Activated CD8-positive, alpha-beta T cell treated with anti-CD3 and anti-CD28 coated beads, Interleukin-2, amount 10 ng/mL, durations not matched to agents 7 days and 5 days (primary cell): ENCODE results near the gene ABHD17C. TPM values are rescaled to one million over a fixed set of nuclear protein-coding genes. Genes with fewer than 3 reads are reported as not detected.

ENCODE experiments used
- ATAC-seq: fragments of 150-1000 bp; cut with Tn5 transposase; one replicate; pipeline ENCODE4 v1.10.0; 2021; ENCODE audit warnings: moderate library complexity
- CTCF ChIA-PET: fragments of 350-600 bp; sonication (Branson Sonifier 250); formaldehyde crosslinking; loops from one replicate; lab custom pipeline; 2021; ENCODE audit warnings: antibody characterized with exemption; lab: Charles Lee
- POLR2A ChIA-PET: fragments of 350-600 bp; sonication (Branson Sonifier 250); formaldehyde crosslinking; loops from one replicate; lab custom pipeline; 2021; ENCODE audit warnings: antibody characterized with exemption; lab: Charles Lee
- DNase-seq: peaks from one replicate; pipeline ENCODE4 v3.0.0-alpha.2; 2020
- H3K27ac Mint-ChIP-seq: one replicate; pipeline ENCODE4 v1.8.0; 2021; ENCODE audit warnings: mild to moderate bottlenecking, mixed read lengths
- H3K27me3 Mint-ChIP-seq: one replicate; pipeline ENCODE4 v1.8.0; 2021; ENCODE audit warnings: low read depth, mixed read lengths
- H3K36me3 Mint-ChIP-seq: one replicate; pipeline ENCODE4 v1.8.0; 2021; ENCODE audit warnings: low read depth, mixed read lengths
- H3K4me1 Mint-ChIP-seq: one replicate; pipeline ENCODE4 v1.8.0; 2021; ENCODE audit warnings: low read depth, mixed read lengths
- H3K4me3 Mint-ChIP-seq: one replicate; pipeline ENCODE4 v1.8.0; 2021; ENCODE audit warnings: mild to moderate bottlenecking, mixed read lengths
- H3K9me3 Mint-ChIP-seq: one replicate; pipeline ENCODE4 v1.8.0; 2022; ENCODE audit warnings: mixed read lengths; ENCODE audit not compliant: insufficient read depth
- total RNA-seq, 2 experiments: library from RNA; stranded (reverse); gene quantifications; one replicate each; pipeline ENCODE4 v1.2.3, GENCODE V29; 2021

The ABHD17C gene
- total RNA-seq, 2 experiments from 2014 or later, result 1.4 to 2.1 TPM

DNA sequence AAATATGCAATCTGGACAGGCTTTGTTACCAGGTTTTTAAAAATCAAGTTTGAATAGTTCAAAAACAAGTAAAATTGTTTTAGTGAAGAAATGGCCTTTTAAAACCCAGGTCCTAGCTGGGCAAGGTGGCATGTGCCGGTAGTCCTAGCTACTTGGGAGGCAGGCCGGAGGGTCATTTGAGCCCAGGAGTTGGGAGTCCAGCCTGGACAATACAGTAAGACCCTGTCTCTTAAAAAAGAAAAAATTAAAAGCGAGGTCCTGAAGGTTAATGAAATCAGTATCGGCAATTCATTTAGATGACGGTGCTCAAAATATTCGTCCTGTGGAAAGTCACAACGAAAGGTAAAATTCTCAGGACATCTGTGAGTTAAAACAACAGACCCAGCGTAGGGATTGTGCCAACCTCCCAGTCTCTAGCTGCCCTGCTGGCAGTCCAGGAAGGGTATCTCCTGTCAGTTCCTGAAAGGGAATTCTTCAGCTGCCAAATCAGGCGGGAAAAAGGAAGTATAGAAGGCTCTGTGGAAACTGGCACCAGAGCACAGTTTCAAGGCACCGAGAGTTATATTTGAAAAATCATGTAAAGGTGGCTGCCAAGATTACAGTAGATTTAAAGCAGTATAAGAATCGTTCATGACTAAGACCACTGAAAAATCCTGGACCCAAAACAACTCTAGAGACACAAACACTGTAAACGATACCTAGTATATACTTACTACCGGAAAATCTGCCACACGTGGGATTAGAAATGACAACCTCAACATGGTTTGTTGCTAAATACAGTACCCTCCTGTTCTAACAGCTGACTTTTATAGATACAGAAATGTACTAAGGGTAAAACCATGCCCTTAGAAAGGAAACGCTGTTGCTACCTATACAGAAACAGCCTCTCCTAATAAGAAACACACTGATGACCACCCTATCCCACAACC is 1.2 kb upstream of the ABHD17C start:
- peaks cover 49% of the 10 kb centered on the region for H3K27me3 Mint-ChIP-seq
- H3K9me3 Mint-ChIP-seq, result no peaks in the 10 kb centered on the region
- H3K27ac Mint-ChIP-seq, result peak overlapping the region; percentile 62
- H3K4me3 Mint-ChIP-seq, result peak overlapping the region; percentile 79
- ChIA-PET CTCF (interaction anchor here (0.6 to 3.8 kb wide), 2 partner anchors 82 to 278 kb away, joined by 3 to 14 read pairs; no protein-coding TSS in a partner anchor), POLR2A (no interaction called here)
- H3K4me1 Mint-ChIP-seq, result peaks cover 15% of the 10 kb centered on the region
- DNase-seq (no peak), ATAC-seq (no peak)
- no peaks in the 10 kb centered on the region for H3K36me3 Mint-ChIP-seq

DNA sequence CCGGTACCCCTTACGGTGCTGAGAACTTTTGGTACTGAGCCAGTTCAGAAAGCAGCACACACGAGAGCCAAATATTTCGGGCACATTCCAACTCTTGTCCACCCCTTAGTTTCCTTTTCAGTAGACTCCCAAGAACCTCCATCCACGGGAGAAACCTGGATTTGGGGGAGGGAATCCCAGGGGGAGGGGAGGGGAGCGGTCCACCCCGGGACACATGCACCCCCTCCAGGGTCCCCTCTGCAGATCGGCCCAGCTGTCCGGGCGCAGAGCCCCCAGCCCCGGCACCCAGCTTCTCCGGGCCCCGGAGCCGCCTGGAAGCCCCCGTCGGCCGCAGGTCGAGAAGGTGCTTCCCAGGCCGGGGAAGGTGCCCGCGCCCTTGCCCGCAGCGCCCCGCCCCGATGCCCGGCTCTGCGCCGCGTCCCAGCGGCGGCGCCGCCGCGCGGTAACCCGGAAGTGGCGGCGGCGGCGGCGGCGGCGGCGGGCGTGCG is 455 bp upstream of the ABHD17C start:
- peak; percentile 36 for ATAC-seq
- H3K36me3 Mint-ChIP-seq, result no peaks in the 10 kb centered on the region
- peaks cover 15% of the 10 kb centered on the region for H3K4me1 Mint-ChIP-seq
- POLR2A ChIA-PET, result interaction anchor here (1.0 kb wide), 1 partner anchor 698 kb away, joined by 3 read pairs; no protein-coding TSS in a partner anchor
- peak overlapping the region; percentile 62 for H3K27ac Mint-ChIP-seq
- H3K9me3 Mint-ChIP-seq, result no peaks in the 10 kb centered on the region
- CTCF ChIA-PET, result interaction anchor here (1.7 to 3.8 kb wide), 2 partner anchors 81 to 571 kb away, joined by 5 to 14 read pairs; no protein-coding TSS in a partner anchor
- peaks cover 48% of the 10 kb centered on the region for H3K27me3 Mint-ChIP-seq
- peak; percentile 22 for DNase-seq
- H3K4me3 Mint-ChIP-seq, result peak overlapping the region; percentile 79

DNA sequence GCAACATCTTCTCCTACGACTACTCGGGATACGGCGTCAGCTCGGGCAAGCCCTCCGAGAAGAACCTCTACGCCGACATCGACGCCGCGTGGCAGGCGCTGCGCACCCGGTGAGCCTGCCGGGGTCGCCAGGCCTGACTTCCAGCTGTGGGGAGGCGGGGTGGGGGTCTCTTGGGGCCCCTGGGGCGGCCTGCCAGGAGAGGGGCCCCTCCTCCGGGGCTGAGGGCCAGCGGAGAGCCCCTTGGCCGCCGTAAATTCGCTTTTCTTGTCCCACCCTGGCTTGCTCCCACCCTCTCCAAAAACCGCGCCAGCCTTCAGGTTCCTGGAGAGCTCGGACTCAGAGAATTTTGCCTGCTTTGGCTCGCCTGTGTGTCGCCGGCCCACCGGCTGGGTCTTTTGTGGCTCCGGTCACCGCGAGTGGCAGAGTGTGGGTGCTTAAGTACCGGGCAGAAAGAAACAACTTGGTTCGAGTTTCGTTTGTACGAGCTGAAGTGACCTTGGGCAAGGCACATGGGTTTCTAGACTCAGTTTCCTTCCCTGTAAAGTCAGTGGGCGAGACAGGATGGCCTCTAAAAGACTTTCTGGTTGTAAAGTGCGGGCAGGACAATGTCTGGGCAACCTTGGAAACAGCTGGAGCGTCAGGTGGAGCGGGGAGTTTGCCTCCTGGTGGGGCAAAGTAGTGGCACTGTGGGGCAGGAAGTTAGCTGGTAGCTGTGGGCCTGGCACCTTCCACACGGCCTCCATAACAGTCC is 976 bp downstream of the ABHD17C start:
- POLR2A ChIA-PET, result interaction anchor here (0.6 kb wide), 1 partner anchor 80 kb away, joined by 3 read pairs; no protein-coding TSS in a partner anchor
- Mint-ChIP-seq H3K4me3 (peak overlapping the region; percentile 78), H3K27me3 (peaks cover 48% of the 10 kb centered on the region), H3K36me3 (no peaks in the 10 kb centered on the region), H3K9me3 (no peaks in the 10 kb centered on the region), H3K27ac (peak overlapping the region; percentile 48), H3K4me1 (peaks cover 15% of the 10 kb centered on the region)
- CTCF ChIA-PET, result interaction anchor here (1.1 to 3.8 kb wide), 5 partner anchors 9 to 570 kb away, joined by 3 to 14 read pairs (median 3); no protein-coding TSS in a partner anchor
- no peak for ATAC-seq
- DNase-seq, result no peak

DNA sequence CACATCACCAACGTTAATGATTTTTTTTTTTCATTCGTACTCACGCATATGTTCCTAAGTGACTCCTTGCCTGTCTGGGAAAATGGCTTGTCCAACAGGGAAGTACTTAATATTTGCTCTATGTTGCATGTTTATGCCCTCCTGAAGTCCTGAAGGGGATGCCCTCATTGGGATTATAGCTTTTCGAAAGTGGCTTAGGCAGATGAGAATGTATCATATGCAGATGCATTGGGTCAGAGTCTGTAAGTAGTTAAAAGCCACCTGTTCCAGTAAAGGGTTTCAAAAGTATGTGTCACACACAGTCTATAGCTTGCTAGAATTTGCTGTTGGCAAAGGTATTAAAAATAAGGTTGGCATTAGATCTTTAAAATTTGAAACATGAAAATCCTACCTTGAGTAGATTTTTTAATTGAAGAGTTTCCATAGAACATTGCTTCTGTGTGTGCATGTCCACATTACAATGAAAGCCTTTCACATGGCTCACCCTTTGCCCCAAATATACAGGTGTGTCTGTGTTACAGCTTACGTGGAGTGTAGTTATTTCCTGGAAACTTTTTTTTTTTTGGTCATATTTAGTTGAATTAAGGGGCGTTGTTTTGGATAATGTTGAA is 2.1 kb downstream of the ABHD17C start:
- no peaks in the 10 kb centered on the region for H3K9me3 Mint-ChIP-seq
- DNase-seq (no peak), ATAC-seq (no peak)
- peaks cover 45% of the 10 kb centered on the region for H3K27me3 Mint-ChIP-seq
- peak overlapping the region; percentile 66 for H3K4me3 Mint-ChIP-seq
- H3K27ac Mint-ChIP-seq, result no peak overlapping the region
- CTCF ChIA-PET, result interaction anchor here (1.1 to 3.8 kb wide), 3 partner anchors 14 to 83 kb away, joined by 3 to 14 read pairs (median 3); no protein-coding TSS in a partner anchor
- H3K36me3 Mint-ChIP-seq, result no peaks in the 10 kb centered on the region
- POLR2A ChIA-PET, result no interaction called here
- peaks cover 15% of the 10 kb centered on the region for H3K4me1 Mint-ChIP-seq

DNA sequence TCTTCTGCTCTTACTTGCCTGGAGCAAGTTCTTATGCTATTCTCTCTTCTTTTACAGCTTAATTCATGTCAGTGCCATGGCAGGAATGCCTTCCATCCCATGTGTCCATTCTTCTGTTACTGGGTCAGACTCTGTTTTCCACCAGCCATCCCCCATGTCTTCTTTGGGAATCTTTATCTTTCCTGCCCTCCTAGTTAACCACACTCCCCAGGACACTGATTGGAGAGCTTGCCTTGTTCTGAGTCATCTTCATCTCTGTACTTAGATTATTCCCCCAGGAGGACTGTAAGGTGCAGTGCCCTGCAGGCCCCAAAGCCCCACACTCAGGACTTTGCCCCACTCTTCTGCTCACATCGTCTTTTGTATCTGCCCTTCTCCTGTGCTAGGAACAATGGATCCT is 3.6 kb downstream of the ABHD17C start:
- peaks cover 15% of the 10 kb centered on the region for H3K4me1 Mint-ChIP-seq
- ChIA-PET POLR2A (no interaction called here), CTCF (interaction anchor here (1.3 kb wide), 1 partner anchor 78 kb away, joined by 5 read pairs; no protein-coding TSS in a partner anchor)
- H3K27ac Mint-ChIP-seq, result no peak overlapping the region
- DNase-seq, result no peak
- H3K27me3 Mint-ChIP-seq, result peaks cover 38% of the 10 kb centered on the region
- ATAC-seq, result no peak
- H3K9me3 Mint-ChIP-seq, result no peaks in the 10 kb centered on the region
- H3K36me3 Mint-ChIP-seq, result no peaks in the 10 kb centered on the region
- no peak overlapping the region for H3K4me3 Mint-ChIP-seq

DNA sequence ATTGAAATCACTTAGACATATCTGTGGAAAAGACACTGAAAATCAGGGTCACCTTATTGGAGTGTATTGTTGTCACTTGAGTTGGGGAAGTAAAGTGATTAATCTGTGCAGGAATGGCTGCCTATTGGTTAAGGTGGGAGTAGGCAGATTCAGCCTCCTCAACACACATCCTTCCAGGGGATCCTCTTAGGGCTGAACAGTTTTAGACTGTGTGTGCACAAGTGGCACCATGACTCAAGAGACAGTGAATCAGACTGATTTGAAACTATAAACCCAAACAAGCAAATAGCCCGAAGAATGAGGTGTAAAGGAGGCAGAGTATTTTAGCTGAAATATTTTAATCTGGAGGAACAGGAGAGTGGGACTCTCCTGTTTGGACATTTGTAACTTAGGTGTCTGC is 4.9 kb downstream of the ABHD17C start:
- POLR2A ChIA-PET, result no interaction called here
- CTCF ChIA-PET, result no interaction called here
- Mint-ChIP-seq H3K9me3 (no peaks in the 10 kb centered on the region), H3K36me3 (no peaks in the 10 kb centered on the region), H3K4me3 (no peak overlapping the region), H3K27me3 (peaks cover 34% of the 10 kb centered on the region), H3K4me1 (peaks cover 12% of the 10 kb centered on the region), H3K27ac (no peak overlapping the region)
- DNase-seq (no peak), ATAC-seq (no peak)

DNA sequence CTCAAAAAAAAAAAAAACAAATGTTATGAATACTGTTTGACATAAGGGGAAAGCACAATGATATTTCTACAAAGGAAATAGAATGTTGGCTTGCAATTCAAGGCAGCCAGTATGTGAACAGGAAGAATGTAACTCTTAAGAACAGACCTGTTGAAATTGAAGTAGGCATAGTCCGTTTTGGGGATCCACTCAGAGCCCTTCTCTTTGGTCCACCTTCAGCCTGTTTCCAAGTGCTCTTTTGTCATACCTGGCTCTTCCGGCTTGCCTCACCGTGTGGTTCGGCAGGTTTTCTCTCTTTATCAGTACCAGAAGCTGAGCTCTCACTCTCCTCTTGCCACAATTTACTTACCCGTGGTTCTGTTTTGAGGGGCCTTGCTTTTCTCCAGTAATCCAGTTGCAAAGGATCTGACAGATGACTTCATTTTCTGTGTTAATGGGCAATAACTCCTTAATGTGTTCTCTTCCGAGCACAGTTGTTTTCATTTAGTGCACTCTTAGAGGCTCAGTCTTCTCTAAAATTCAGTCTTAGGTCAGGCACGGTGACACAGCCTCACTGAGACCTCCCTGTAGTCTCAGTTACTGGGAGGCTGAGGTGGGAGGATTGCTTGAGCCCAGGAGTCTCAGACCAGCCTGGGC is 6.7 kb downstream of the ABHD17C start:
- Mint-ChIP-seq H3K4me1 (peaks cover 3% of the 10 kb centered on the region), H3K36me3 (no peaks in the 10 kb centered on the region), H3K9me3 (no peaks in the 10 kb centered on the region), H3K4me3 (no peak overlapping the region), H3K27ac (no peak overlapping the region), H3K27me3 (peaks cover 39% of the 10 kb centered on the region)
- ATAC-seq (no peak), DNase-seq (no peak)
- POLR2A ChIA-PET, result no interaction called here
- CTCF ChIA-PET, result no interaction called here

DNA sequence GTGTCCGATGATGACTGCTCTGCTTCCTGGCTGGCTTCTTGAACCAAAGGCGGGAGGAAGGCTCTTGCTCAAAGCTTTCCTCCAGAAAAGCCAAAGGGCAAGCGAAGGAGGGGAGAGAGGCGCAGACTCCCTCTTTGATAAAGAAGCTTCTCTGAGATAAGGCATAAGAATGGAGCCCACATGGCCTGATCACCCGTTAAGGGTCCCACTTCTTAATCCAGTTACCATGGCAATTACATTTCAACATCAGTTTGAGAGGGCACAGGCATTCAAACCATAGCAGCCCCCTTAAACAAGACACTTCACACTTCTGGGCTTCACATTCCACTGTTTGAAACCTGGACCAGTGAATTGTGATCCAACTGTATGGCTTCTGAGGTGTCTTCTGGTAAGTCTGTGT is 8.0 kb downstream of the ABHD17C start:
- CTCF ChIA-PET, result no interaction called here
- H3K27me3 Mint-ChIP-seq, result peaks cover 38% of the 10 kb centered on the region
- H3K27ac Mint-ChIP-seq, result no peak overlapping the region
- ATAC-seq, result no peak
- H3K4me1 Mint-ChIP-seq, result no peaks in the 10 kb centered on the region
- H3K4me3 Mint-ChIP-seq, result no peak overlapping the region
- no peaks in the 10 kb centered on the region for H3K36me3 Mint-ChIP-seq
- POLR2A ChIA-PET, result no interaction called here
- DNase-seq, result no peak
- H3K9me3 Mint-ChIP-seq, result no peaks in the 10 kb centered on the region

DNA sequence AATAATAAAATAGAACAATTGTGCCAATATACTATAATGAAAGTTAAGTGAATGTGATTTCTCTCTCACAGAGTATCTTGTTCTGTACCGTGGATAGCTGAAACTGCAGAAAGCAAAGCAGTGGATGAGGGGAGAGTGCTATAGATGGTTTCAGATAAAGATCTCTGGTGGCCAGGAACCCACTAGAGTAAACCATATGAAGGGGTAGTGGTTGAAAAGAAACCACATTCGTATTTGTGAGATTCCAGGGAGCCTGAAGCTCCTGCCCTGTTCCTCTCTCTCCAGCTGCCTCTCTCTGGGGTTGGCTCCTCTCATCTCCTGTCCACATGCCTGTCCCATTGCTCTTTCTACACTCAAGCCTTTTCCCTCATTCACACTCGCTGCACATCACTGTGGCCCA is 8.9 kb downstream of the ABHD17C start:
- Mint-ChIP-seq H3K9me3 (no peaks in the 10 kb centered on the region), H3K4me3 (no peak overlapping the region), H3K36me3 (no peaks in the 10 kb centered on the region), H3K27ac (no peak overlapping the region), H3K4me1 (no peaks in the 10 kb centered on the region), H3K27me3 (peaks cover 31% of the 10 kb centered on the region)
- ChIA-PET CTCF (no interaction called here), POLR2A (no interaction called here)
- DNase-seq, result no peak
- no peak for ATAC-seq

DNA sequence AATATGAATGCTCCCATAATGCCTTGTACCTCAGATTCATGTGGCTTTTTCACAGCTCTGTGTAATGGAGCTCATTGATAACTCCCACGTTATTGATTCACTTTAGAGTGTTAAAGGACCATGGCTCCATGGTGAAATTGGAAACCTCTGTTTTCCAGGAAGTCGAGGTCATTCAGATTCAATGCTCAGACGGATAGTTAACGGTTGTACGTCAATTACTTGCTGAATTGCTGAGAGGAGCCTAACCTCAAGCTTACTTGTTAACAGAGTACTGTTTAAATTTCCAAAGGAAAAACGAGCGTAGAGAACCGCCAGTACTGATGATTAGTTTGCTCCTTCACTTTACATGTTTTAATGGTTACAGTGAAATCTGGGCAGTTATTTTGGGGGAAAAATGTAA is 11.1 kb downstream of the ABHD17C start:
- ATAC-seq (no peak), DNase-seq (no peak)
- Mint-ChIP-seq H3K4me3 (no peak overlapping the region), H3K36me3 (no peaks in the 10 kb centered on the region), H3K9me3 (no peaks in the 10 kb centered on the region), H3K4me1 (peaks cover 11% of the 10 kb centered on the region), H3K27me3 (peaks cover 30% of the 10 kb centered on the region), H3K27ac (no peak overlapping the region)
- ChIA-PET POLR2A (no interaction called here), CTCF (interaction anchor here (0.8 to 1.4 kb wide), 3 partner anchors 10 to 71 kb away, joined by 3 to 4 read pairs (median 3); no protein-coding TSS in a partner anchor)

DNA sequence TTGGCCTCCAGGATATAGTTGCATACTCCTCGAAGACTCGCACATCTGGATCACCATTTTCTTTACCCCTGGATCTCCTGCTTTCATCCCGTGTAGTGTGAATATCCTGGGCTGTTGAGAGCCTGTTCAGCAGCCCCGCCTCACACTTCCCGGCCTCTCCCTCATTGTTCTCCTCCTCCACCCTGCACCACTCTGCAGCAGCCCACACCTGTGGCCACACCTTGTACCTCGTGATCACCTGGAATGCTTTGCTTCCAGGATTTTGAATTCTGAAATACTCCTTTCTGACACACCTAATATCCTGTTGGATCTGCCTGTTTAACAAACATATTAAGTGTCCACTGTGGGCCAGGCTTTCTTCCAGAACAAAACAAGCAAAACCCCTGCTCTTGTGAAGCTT is 14.4 kb downstream of the ABHD17C start:
- ChIA-PET CTCF (no interaction called here), POLR2A (no interaction called here)
- no peaks in the 10 kb centered on the region for H3K36me3 Mint-ChIP-seq
- DNase-seq, result no peak
- no peaks in the 10 kb centered on the region for H3K9me3 Mint-ChIP-seq
- peaks cover 25% of the 10 kb centered on the region for H3K4me1 Mint-ChIP-seq
- no peak for ATAC-seq
- no peak overlapping the region for H3K4me3 Mint-ChIP-seq
- H3K27me3 Mint-ChIP-seq, result peaks cover 19% of the 10 kb centered on the region
- no peak overlapping the region for H3K27ac Mint-ChIP-seq
